Measurements from ENCODE around the gene MTHFD1.

DNA sequence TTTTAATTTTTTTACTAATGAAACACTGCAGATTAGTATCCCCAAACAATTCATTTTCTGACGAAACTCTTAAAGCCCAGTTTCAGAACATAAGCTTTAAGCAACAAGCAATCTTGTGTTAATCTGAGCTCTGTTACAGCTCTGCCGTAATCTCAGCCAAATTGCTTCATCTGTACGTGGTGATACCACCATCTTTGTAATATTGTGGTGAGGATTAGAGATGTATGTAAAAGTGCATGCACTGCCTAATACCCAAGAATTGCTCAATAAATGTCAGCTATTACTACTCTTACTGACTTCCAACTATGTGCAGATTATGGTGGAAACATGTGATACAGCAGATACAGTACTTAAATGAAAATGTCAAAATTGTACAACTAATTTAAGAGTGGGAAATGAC lies 78.9 kb downstream of the MTHFD1 start:
- TF ChIP-seq POLR2AphosphoS5 (IDR thresholded peaks at IDR 0.05) (no peak), EP300 (IDR thresholded peaks at IDR 0.05) (no peak), POLR2A (IDR thresholded peaks at IDR 0.05) (no peak)
- TF ChIP-seq, protein P1, sequence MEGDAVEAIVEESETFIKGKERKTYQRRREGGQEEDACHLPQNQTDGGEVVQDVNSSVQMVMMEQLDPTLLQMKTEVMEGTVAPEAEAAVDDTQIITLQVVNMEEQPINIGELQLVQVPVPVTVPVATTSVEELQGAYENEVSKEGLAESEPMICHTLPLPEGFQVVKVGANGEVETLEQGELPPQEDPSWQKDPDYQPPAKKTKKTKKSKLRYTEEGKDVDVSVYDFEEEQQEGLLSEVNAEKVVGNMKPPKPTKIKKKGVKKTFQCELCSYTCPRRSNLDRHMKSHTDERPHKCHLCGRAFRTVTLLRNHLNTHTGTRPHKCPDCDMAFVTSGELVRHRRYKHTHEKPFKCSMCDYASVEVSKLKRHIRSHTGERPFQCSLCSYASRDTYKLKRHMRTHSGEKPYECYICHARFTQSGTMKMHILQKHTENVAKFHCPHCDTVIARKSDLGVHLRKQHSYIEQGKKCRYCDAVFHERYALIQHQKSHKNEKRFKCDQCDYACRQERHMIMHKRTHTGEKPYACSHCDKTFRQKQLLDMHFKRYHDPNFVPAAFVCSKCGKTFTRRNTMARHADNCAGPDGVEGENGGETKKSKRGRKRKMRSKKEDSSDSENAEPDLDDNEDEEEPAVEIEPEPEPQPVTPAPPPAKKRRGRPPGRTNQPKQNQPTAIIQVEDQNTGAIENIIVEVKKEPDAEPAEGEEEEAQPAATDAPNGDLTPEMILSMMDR (IDR thresholded peaks at IDR 0.05): no peak

Measured in suprapubic skin (tissue), 4 donors.